Mucosa of descending colon (tissue), 3 donors: Measurements from ENCODE around the gene ERICH6. TPM values are rescaled to one million over a fixed set of nuclear protein-coding genes. Genes with fewer than 3 reads are reported as not detected.

Experiments
- ATAC-seq: fragments of 200-7000 bp; cut with Tn5 transposase; one replicate; pipeline ENCODE4 v1.9.1; 2020; ENCODE audit warnings: mild to moderate bottlenecking, moderate library complexity
- DNase-seq, 3 donors: peaks; one replicate each; pipeline ENCODE4 v3.0.0-alpha.2; 2020
- H3K36me3 ChIP-seq: fragments of 200-600 bp; one replicate; pipeline ENCODE4 v1.8.0; 2021; ENCODE audit warnings: low read depth, mild to moderate bottlenecking
- H3K4me1 ChIP-seq: fragments of 200-600 bp; one replicate; pipeline ENCODE4 v1.8.0; 2021; ENCODE audit warnings: low read depth, mild to moderate bottlenecking
- H3K4me3 ChIP-seq: fragments of 200-600 bp; one replicate; pipeline ENCODE4 v1.8.0; 2021; ENCODE audit warnings: mild to moderate bottlenecking
- H3K9me3 ChIP-seq: fragments of 200-600 bp; one replicate; pipeline ENCODE4 v1.8.0; 2021; ENCODE audit warnings: mild to moderate bottlenecking
- intact Hi-C, 2 donors: fragments of 100-400 bp; cut with DNase I in 1 of 2; cut with micrococcal nuclease in 1 of 2; formaldehyde crosslinking; loops; one replicate each; pipeline versions ENCODE4 v1.11.0 to v1.11.1; 2022; cut with DNase I, micrococcal nuclease
- total RNA-seq, 3 donors: library from RNA; stranded (reverse); fragmentation: NEBNext Ultra II Directional in 2 of 3; extraction: Animal tissue kit (Norgen Biotek cat#: 25700) in 2 of 3; gene quantifications; one replicate each; pipeline versions ENCODE4 v1.2.1 to v1.2.4, GENCODE V29; 2021 to 2023
- TF ChIP-seq, protein P1 (sequence below): fragments of 200-600 bp; IDR thresholded peaks from one replicate; pipeline ENCODE4 v1.8.0; 2022; ENCODE audit warnings: antibody characterized with exemption, mild to moderate bottlenecking
- donor health status: DM: no; HTN: no; CAD: no; lungs with moderate emphysema.
- donor health status: DM: no; HTN: no; CAD: no.
- donor health status: DM: no; HTN: yes; CAD: no.

Gene ERICH6
- total RNA-seq, 3 donors from 2014 or later: not detected

- ATAC-seq (no peak), DNase-seq (no peak)
- TF ChIP-seq, protein P1, sequence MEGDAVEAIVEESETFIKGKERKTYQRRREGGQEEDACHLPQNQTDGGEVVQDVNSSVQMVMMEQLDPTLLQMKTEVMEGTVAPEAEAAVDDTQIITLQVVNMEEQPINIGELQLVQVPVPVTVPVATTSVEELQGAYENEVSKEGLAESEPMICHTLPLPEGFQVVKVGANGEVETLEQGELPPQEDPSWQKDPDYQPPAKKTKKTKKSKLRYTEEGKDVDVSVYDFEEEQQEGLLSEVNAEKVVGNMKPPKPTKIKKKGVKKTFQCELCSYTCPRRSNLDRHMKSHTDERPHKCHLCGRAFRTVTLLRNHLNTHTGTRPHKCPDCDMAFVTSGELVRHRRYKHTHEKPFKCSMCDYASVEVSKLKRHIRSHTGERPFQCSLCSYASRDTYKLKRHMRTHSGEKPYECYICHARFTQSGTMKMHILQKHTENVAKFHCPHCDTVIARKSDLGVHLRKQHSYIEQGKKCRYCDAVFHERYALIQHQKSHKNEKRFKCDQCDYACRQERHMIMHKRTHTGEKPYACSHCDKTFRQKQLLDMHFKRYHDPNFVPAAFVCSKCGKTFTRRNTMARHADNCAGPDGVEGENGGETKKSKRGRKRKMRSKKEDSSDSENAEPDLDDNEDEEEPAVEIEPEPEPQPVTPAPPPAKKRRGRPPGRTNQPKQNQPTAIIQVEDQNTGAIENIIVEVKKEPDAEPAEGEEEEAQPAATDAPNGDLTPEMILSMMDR: no peak
- Histone ChIP-seq H3K36me3 (no peaks in the 10 kb centered on the region), H3K9me3 (no peaks in the 10 kb centered on the region), H3K4me3 (no peak overlapping the region), H3K4me1 (no peaks in the 10 kb centered on the region)
- intact Hi-C loops: no loop called here
These were observed 6.4 kb upstream of the ERICH6 start for GRCh38 chr3:150710097-150710496.

GRCh38 chr3:150703299-150703755 lies 393 bp downstream of the ERICH6 start:
- TF ChIP-seq, protein P1: no peak
- H3K36me3 ChIP-seq: no peaks in the 10 kb centered on the region
- intact Hi-C loops: no loop called here
- no peaks in the 10 kb centered on the region for H3K4me1 ChIP-seq
- H3K9me3 ChIP-seq: no peaks in the 10 kb centered on the region
- DNase-seq: peak; percentile 46 to 72 (median 68)
- peak overlapping the region; percentile 23 for H3K4me3 ChIP-seq
- ATAC-seq: peak; percentile 68

- Histone ChIP-seq H3K4me3 (no peak overlapping the region), H3K36me3 (no peaks in the 10 kb centered on the region), H3K9me3 (no peaks in the 10 kb centered on the region), H3K4me1 (no peaks in the 10 kb centered on the region)
- peak; percentile 14 for ATAC-seq
- TF ChIP-seq, protein P1: no peak
- peak in 1 of 3 donors; percentile 13 for DNase-seq
- intact Hi-C loops: no loop called here
These were observed 4.6 kb downstream of the ERICH6 start for GRCh38 chr3:150699068-150699639.

- TF ChIP-seq, protein P1: no peak
- intact Hi-C loops: no loop called here
- H3K4me1 ChIP-seq: no peaks in the 10 kb centered on the region
- H3K36me3 ChIP-seq: no peaks in the 10 kb centered on the region
- no peak for ATAC-seq
- H3K4me3 ChIP-seq: no peak overlapping the region
- DNase-seq: no peak
- H3K9me3 ChIP-seq: peaks cover 6% of the 10 kb centered on the region
These were observed 6.1 kb downstream of the ERICH6 start for GRCh38 chr3:150697646-150698045.

GRCh38 chr3:150691414-150692040 lies 12.2 kb downstream of the ERICH6 start:
- intact Hi-C loops: no loop called here
- TF ChIP-seq, protein P1: no peak
- ATAC-seq: no peak

More at GRCh38 chr3:150691414-150692040, 12.2 kb downstream of the ERICH6 start:
- DNase-seq: no peak
- H3K36me3 ChIP-seq: no peaks in the 10 kb centered on the region
- peaks cover 17% of the 10 kb centered on the region for H3K9me3 ChIP-seq
- H3K4me3 ChIP-seq: no peak overlapping the region
- H3K4me1 ChIP-seq: no peaks in the 10 kb centered on the region
